Activated naive CD8-positive, alpha-beta T cell (primary cell): ENCODE measurements around the gene GKN2.

Source experiments
- H3K27ac Mint-ChIP-seq: one replicate; pipeline ENCODE4 v1.8.0; 2021; ENCODE audit warnings: mixed read lengths
- H3K27me3 Mint-ChIP-seq: one replicate; pipeline ENCODE4 v1.8.0; 2021; ENCODE audit warnings: mixed read lengths
- H3K36me3 Mint-ChIP-seq: one replicate; pipeline ENCODE4 v1.8.0; 2021; ENCODE audit warnings: mixed read lengths
- H3K4me1 Mint-ChIP-seq: one replicate; pipeline ENCODE4 v1.8.0; 2021; ENCODE audit warnings: low read depth, mixed read lengths
- H3K4me3 Mint-ChIP-seq: one replicate; pipeline ENCODE4 v1.8.0; 2021; ENCODE audit warnings: mild to moderate bottlenecking, mixed read lengths
- H3K9me3 Mint-ChIP-seq: one replicate; pipeline ENCODE4 v1.8.0; 2021; ENCODE audit warnings: low read depth, mixed read lengths

GKN2 gene, protein sequence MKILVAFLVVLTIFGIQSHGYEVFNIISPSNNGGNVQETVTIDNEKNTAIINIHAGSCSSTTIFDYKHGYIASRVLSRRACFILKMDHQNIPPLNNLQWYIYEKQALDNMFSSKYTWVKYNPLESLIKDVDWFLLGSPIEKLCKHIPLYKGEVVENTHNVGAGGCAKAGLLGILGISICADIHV

DNA sequence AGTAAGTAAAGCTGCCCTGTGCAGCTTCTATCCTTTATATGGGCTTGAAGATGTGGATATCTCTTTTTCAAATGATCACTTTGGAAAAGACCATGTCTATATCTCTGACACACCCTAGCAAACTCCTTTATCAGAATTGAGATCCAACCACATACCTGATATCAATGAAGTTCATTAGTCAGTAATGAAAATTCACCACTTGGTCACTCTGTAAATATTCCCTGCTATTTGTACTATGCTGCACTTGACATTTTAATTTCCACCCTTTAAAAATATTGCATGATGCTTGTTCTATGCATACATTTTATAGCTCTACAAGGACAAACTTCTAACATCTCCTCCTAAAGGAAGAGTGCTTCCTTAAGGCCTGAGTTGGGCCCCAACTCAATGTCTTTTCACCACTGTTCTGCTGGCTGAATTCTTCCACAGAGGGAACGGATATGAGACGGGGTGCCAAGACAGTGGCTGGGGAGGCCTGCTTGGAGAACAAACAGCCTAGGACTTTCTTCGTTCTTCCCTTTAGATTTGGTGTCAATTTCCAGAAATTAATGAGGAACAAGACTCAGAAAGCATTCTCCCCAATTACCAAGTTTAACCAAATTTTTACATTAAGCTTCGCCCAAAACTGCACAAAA lies at the start of gene GKN2:
Gene GKN2 (minus strand): TSS at position 7 of the 635 bp plus-strand sequence. CDS start 32 bp downstream, outside the sequence.
- Mint-ChIP-seq H3K4me1 (no peaks in the 10 kb centered on the region), H3K36me3 (no peaks in the 10 kb centered on the region)

DNA sequence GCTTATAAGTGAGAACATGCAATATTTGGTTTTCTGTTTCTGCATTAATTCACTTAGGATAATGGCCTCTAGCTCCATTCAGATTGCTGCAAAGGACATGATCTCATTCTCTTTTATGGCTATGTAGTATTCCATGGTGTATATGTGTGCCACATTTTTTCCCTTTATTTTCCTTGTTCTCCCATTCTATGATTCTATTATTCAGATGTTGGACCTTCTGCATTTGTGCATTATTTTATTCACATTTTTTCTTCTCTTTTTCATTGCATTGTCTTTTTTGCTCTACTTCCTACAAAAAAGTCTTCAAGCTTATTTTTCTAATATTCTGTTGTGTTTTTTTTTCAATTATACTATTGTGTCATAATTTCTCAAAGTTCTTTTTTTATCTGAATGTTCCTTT lies 49.2 kb upstream of the GKN2 start:
- Mint-ChIP-seq H3K27ac (no peak overlapping the region), H3K4me1 (no peaks in the 10 kb centered on the region), H3K27me3 (peaks cover 9% of the 10 kb centered on the region), H3K9me3 (peaks cover 5% of the 10 kb centered on the region), H3K36me3 (peaks cover 4% of the 10 kb centered on the region), H3K4me3 (no peak overlapping the region)

More for the DNA sequence above, at the start of gene GKN2:
- peaks cover 4% of the 10 kb centered on the region for H3K27me3 Mint-ChIP-seq
- no peaks in the 10 kb centered on the region for H3K9me3 Mint-ChIP-seq
- H3K4me3 Mint-ChIP-seq, result no peak within 1 kb of the TSS
- H3K27ac Mint-ChIP-seq, result no peak within 1 kb of the TSS

DNA sequence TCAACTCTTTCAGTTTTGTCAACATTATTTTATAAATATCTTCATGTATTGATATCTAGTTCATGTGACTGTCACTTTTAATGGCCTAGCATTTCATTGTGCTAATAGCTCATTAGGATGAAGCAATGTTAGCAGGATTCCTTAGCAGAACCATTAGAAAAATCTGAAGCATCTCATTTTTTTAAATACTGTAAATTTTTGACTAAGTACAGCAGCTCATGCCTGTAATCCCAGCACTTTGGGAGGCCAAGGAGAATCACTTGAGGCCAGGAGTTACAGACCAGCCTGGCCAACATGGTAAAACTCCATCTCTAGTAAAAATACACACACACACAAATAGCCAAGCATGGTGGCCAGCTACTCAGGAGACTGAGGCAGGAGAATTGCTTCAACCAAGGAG lies 44.7 kb upstream of the GKN2 start:
- Mint-ChIP-seq H3K9me3 (no peaks in the 10 kb centered on the region), H3K4me3 (no peak overlapping the region), H3K4me1 (no peaks in the 10 kb centered on the region), H3K36me3 (no peaks in the 10 kb centered on the region), H3K27ac (no peak overlapping the region), H3K27me3 (peaks cover 5% of the 10 kb centered on the region)

DNA sequence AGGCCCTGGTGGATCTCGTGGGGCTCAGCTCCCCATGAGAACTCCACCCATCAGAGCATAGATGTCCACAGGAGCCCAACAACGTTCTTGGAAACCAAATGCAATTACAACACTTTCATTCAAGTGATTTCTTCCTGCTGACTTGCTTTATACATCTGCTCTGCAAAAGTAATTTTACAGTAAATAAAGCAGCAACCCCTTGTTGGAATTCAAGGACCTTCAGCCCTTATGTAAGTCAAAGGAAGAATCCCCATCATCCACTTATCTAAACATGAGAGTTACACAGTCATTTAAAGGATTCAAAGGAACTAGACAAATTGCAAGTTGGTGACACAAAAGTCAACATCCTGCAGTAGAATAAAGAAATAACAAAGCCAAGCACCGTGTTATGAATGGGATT lies 43.2 kb upstream of the GKN2 start:
- peaks cover 5% of the 10 kb centered on the region for H3K27me3 Mint-ChIP-seq
- no peaks in the 10 kb centered on the region for H3K36me3 Mint-ChIP-seq
- no peaks in the 10 kb centered on the region for H3K4me1 Mint-ChIP-seq
- H3K4me3 Mint-ChIP-seq, result no peak overlapping the region
- H3K9me3 Mint-ChIP-seq, result no peaks in the 10 kb centered on the region
- H3K27ac Mint-ChIP-seq, result no peak overlapping the region

DNA sequence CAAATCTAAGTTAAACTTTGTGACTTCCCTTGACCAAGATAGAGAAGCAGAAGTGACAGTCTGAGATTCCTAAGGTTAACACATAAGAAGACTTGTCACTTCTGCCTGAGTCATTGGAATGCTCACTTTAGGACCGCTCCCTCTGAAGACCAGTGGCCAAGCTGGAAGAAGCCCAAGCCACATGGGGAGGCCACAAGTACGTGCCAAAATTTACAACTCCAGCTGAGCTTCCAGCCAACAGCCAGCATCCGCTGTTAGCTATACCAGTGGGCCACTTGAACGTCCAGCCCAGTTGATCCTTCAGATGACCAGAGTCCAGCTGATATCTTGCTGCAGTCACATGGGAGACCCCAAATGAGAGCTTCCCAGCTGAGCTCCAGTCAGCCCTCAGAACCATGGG lies 42.2 kb upstream of the GKN2 start:
- no peaks in the 10 kb centered on the region for H3K9me3 Mint-ChIP-seq
- no peak overlapping the region for H3K4me3 Mint-ChIP-seq
- H3K27ac Mint-ChIP-seq, result no peak overlapping the region
- no peaks in the 10 kb centered on the region for H3K36me3 Mint-ChIP-seq
- no peaks in the 10 kb centered on the region for H3K4me1 Mint-ChIP-seq
- peaks cover 9% of the 10 kb centered on the region for H3K27me3 Mint-ChIP-seq

DNA sequence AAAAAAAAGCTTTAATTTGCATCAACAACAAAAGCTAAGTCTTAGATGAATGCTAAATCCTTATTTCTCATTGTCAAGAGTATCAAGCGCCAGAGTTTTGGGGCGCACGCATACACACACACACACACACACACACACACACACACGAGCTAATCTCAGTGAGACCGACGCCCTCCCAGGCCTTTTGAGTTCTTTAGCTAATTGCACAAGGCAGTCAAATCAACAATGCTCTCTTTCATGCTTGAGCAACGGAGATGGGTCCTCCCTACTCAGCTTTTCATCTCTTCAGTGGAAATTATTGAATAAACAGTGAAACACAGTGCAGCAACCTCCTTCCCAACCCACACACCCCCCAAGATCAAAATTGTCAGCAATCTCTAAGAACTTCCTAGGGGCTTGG lies 41.0 kb upstream of the GKN2 start:
- Mint-ChIP-seq H3K36me3 (no peaks in the 10 kb centered on the region), H3K27ac (no peak overlapping the region), H3K4me1 (no peaks in the 10 kb centered on the region), H3K9me3 (no peaks in the 10 kb centered on the region), H3K27me3 (peaks cover 9% of the 10 kb centered on the region), H3K4me3 (no peak overlapping the region)

DNA sequence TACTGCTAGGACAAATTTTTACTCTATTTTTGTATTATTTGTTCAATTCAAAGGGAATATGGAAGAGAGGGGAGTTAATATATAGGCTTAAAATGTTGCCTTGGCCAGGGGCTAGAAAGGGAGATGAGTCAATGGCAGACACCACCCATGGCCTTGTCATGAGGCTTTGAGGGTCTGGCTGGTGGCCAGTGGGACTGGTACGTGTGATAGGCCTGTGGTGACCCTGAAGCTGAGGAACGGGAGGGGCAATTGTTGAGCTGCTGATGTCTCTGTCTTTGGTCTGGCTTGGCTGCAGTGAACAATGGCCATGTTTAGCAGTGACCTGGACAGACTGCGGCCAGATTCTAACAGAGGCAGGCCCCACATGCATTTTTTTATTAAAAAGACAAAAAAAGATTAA lies 40.2 kb upstream of the GKN2 start:
- no peaks in the 10 kb centered on the region for H3K36me3 Mint-ChIP-seq
- H3K27me3 Mint-ChIP-seq, result peaks cover 8% of the 10 kb centered on the region
- no peaks in the 10 kb centered on the region for H3K4me1 Mint-ChIP-seq
- no peak overlapping the region for H3K4me3 Mint-ChIP-seq
- H3K9me3 Mint-ChIP-seq, result no peaks in the 10 kb centered on the region
- H3K27ac Mint-ChIP-seq, result no peak overlapping the region

DNA sequence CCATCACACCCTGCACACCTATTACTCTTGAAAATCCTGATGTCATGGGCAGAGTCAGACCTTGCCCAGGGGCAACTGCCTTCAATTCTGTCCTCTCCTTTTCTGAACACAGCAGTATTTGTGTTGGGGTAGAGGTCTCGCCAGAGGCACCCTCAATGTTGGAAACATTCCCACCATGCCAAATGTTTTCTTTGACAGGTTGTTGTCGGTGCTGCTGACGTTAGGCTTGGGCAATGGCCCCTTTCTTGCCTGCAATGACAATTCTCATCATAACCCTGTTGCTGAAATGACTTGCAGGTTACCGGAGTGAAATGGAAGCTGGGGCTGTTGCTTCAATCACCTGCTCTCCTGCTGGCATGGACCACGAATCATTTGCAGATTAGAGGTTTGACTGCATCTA lies 39.6 kb upstream of the GKN2 start:
- no peaks in the 10 kb centered on the region for H3K9me3 Mint-ChIP-seq
- no peaks in the 10 kb centered on the region for H3K36me3 Mint-ChIP-seq
- H3K4me1 Mint-ChIP-seq, result no peaks in the 10 kb centered on the region
- peaks cover 8% of the 10 kb centered on the region for H3K27me3 Mint-ChIP-seq
- H3K27ac Mint-ChIP-seq, result no peak overlapping the region
- no peak overlapping the region for H3K4me3 Mint-ChIP-seq

DNA sequence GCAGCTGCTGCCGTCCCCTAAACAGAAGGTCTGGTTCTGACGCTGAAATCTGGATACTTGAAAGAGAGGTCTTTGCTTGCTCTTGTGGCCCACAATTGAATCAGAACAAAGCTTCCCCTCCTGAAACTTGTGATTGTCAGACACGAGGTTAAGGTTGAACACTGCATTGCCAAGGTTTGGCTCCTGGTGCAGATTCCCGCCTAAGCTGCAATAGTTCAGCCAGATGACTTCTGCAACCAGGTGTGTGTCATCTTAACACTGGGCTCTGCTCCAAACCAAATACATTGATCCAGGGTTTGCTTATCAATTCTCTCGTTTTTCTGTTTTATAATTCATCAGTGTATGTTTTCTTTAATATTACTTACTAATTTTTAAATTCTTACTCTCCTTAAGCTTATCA lies 36.3 kb upstream of the GKN2 start:
- Mint-ChIP-seq H3K36me3 (no peaks in the 10 kb centered on the region), H3K4me1 (no peaks in the 10 kb centered on the region), H3K27me3 (peaks cover 7% of the 10 kb centered on the region), H3K9me3 (no peaks in the 10 kb centered on the region), H3K4me3 (no peak overlapping the region), H3K27ac (no peak overlapping the region)

DNA sequence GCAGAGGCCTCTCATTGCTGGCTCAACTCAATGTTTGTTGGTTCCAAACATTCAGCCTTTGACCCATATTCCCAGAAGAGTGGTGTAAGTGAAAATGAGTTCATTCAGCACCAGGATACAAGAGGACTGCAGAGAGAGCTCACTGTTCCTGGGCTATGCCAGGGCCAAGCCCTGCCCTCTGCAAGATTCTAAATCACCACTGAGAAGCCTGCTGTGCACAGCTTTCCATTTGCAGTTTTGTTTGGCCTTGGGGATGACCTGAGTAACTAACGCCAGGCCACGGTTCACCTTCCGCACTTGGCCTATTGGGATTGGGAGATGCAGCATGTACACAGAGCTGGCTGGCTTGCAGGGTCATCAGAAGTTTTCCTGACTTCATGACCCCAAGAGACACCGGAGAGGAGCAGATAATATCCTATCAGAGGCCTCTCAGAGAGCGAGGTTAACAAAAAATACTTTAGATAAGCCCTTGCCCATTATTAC lies 34.4 kb upstream of the GKN2 start:
- H3K9me3 Mint-ChIP-seq, result no peaks in the 10 kb centered on the region
- H3K36me3 Mint-ChIP-seq, result no peaks in the 10 kb centered on the region
- no peaks in the 10 kb centered on the region for H3K4me1 Mint-ChIP-seq
- H3K27ac Mint-ChIP-seq, result no peak overlapping the region
- peaks cover 5% of the 10 kb centered on the region for H3K27me3 Mint-ChIP-seq
- no peak overlapping the region for H3K4me3 Mint-ChIP-seq

DNA sequence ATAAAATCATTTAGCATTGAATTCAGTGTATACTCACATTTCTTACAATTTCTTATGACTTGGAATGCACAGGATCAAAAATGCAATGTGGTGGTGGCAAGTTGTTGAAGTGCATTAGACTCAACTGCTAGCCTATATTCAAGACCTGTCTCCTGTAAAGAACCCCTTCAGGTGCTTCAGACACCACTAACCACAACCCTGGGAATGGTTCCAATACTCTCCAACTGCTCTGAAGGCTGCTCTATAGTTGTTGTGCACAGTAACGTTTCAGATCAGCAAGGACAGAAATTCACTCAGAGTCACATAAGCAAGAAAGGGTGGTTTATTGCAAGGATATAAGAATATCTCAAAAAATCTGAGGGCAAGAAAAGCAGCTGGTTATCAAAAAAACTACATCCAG lies 28.3 kb upstream of the GKN2 start:
- peaks cover 11% of the 10 kb centered on the region for H3K27me3 Mint-ChIP-seq
- no peaks in the 10 kb centered on the region for H3K36me3 Mint-ChIP-seq
- no peak overlapping the region for H3K4me3 Mint-ChIP-seq
- no peaks in the 10 kb centered on the region for H3K4me1 Mint-ChIP-seq
- H3K9me3 Mint-ChIP-seq, result no peaks in the 10 kb centered on the region
- no peak overlapping the region for H3K27ac Mint-ChIP-seq

DNA sequence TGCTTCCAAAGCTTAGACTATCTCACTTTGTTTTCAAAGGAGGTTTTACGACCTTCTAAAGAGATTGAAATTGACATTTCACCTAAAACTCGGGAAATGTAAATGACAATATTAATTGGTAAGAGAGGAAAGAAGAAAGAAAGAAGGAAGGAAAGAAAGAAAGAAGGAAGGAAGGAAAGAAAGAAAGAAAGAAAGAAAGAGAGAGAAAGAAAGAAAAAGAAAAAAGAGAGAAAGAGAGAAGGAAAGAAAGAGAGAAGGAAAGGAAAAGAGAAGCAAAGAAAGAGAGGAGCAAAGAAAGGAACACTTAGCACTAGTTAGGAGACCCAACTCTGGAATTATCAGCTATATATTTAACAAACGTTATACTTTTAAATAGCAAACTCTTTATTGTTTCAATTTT lies 25.4 kb upstream of the GKN2 start:
- Mint-ChIP-seq H3K9me3 (no peaks in the 10 kb centered on the region), H3K4me1 (no peaks in the 10 kb centered on the region), H3K4me3 (no peak overlapping the region), H3K36me3 (no peaks in the 10 kb centered on the region), H3K27ac (no peak overlapping the region), H3K27me3 (peaks cover 11% of the 10 kb centered on the region)

DNA sequence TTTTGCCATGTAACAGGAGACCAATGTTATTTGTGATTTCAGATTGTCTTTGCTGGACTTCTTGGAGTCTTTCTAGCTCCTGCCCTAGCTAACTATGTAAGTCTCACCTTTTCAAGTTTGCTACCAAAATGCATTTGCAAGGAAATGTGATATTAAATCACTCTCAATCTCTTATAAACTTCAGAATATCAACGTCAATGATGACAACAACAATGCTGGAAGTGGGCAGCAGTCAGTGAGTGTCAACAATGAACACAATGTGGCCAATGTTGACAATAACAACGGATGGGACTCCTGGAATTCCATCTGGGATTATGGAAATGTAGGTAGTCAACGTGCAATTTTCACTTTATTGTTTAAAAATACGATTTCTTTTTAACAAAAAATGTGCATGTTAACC lies 24.8 kb upstream of the GKN2 start:
- no peak overlapping the region for H3K4me3 Mint-ChIP-seq
- H3K4me1 Mint-ChIP-seq, result no peaks in the 10 kb centered on the region
- no peak overlapping the region for H3K27ac Mint-ChIP-seq
- H3K36me3 Mint-ChIP-seq, result no peaks in the 10 kb centered on the region
- peaks cover 11% of the 10 kb centered on the region for H3K27me3 Mint-ChIP-seq
- H3K9me3 Mint-ChIP-seq, result no peaks in the 10 kb centered on the region

DNA sequence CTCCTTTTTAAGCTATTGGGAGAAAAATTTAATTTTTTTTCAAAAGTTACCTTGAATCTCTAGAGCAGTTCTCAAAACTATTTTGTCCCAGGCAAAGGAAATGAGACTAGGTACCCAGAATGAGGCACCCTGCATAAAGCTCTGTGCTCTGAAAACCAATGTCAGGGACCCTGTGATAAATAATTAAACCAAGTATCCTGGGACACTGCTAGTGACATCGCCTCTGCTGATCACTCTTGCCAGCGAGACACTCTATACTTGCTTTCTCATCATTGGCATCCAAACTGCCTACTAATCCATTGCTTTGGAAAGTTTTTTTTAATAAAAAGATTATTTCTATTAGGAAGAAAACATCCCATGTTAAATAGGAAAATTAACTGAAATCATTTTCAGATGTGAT lies 23.2 kb upstream of the GKN2 start:
- H3K9me3 Mint-ChIP-seq, result no peaks in the 10 kb centered on the region
- no peak overlapping the region for H3K27ac Mint-ChIP-seq
- peaks cover 6% of the 10 kb centered on the region for H3K27me3 Mint-ChIP-seq
- no peaks in the 10 kb centered on the region for H3K36me3 Mint-ChIP-seq
- H3K4me1 Mint-ChIP-seq, result no peaks in the 10 kb centered on the region
- no peak overlapping the region for H3K4me3 Mint-ChIP-seq

DNA sequence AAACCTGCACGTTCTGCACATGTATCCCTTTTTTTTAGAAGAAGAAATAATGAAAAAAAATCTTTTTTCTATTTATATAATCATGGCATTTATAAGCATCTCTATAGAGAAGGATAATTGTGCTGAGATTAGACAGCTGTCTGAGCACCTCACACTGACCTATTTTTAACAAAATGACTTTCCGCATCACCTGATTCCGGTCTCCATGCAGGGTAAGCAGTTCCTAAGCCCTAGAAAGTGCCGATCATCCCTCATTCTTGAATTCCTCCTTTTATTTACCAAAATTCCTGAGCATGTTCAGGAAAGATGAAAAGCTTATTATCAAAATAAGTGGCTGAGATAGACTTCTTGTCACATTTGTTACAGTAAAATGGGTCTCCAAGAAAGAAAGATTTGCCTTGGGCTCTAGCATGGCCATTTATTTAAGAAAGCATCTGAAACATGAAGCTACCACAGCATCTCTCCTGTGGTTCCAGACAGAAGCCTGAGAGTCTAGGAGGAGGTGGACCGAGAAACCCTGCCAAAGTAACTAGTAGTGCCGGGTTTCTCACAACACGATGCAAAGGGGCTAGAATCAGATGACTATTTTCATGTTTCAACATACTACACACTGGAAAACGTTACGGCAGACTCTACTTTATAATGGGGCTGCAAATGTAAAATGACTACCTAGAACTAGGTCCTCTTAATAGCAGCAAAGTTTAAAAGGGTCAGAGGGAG lies 22.4 kb upstream of the GKN2 start:
- H3K27ac Mint-ChIP-seq, result no peak overlapping the region
- H3K4me1 Mint-ChIP-seq, result no peaks in the 10 kb centered on the region
- H3K9me3 Mint-ChIP-seq, result no peaks in the 10 kb centered on the region
- H3K36me3 Mint-ChIP-seq, result no peaks in the 10 kb centered on the region
- H3K27me3 Mint-ChIP-seq, result peaks cover 6% of the 10 kb centered on the region
- no peak overlapping the region for H3K4me3 Mint-ChIP-seq
